Stimulated activated naive CD8-positive, alpha-beta T cell treated with anti-CD3 and anti-CD28 coated beads, Interleukin-15, amount 100 ng/mL, for 72 hours (primary cell): ENCODE measurements around the gene APOL6.

ENCODE experiments used
- ATAC-seq: fragments of 150-1000 bp; cut with Tn5 transposase; 2 replicates; pipeline ENCODE4 v1.10.0; 2021; ENCODE audit warnings: mild to moderate bottlenecking, moderate library complexity
- DNase-seq, 2 donors: peaks; one replicate each; pipeline ENCODE4 v3.0.0; 2021 to 2022
- H3K27ac Mint-ChIP-seq, 2 donors: one replicate each; pipeline ENCODE4 v1.8.0; 2022; ENCODE audit warnings: mild to moderate bottlenecking in 2 of 2, mixed read lengths in 2 of 2, moderate library complexity in 2 of 2
- H3K27me3 Mint-ChIP-seq: one replicate; pipeline ENCODE4 v1.8.0; 2022; ENCODE audit warnings: mixed read lengths
- H3K4me1 Mint-ChIP-seq: one replicate; pipeline ENCODE4 v1.8.0; 2022; ENCODE audit warnings: mild to moderate bottlenecking, mixed read lengths
- H3K4me3 Mint-ChIP-seq, 2 donors: one replicate each; pipeline ENCODE4 v1.8.0; 2022; ENCODE audit warnings: mild to moderate bottlenecking in 2 of 2, mixed read lengths in 2 of 2, moderate library complexity in 1 of 2
- H3K9me3 Mint-ChIP-seq, 2 donors: one replicate each; pipeline ENCODE4 v1.8.0; 2022; ENCODE audit warnings: mixed read lengths in 2 of 2

Gene APOL6

GRCh38 chr22:35703861-35704584 lies 55.8 kb downstream of the APOL6 start:
- DNase-seq (no peak), ATAC-seq (no peak)
- H3K27ac Mint-ChIP-seq: peak overlapping the region in 1 of 2 donors; percentile 13
- H3K4me3 Mint-ChIP-seq: no peak overlapping the region
- no peaks in the 10 kb centered on the region for H3K27me3 Mint-ChIP-seq
- H3K9me3 Mint-ChIP-seq: no peaks in the 10 kb centered on the region
- no peaks in the 10 kb centered on the region for H3K4me1 Mint-ChIP-seq

DNA sequence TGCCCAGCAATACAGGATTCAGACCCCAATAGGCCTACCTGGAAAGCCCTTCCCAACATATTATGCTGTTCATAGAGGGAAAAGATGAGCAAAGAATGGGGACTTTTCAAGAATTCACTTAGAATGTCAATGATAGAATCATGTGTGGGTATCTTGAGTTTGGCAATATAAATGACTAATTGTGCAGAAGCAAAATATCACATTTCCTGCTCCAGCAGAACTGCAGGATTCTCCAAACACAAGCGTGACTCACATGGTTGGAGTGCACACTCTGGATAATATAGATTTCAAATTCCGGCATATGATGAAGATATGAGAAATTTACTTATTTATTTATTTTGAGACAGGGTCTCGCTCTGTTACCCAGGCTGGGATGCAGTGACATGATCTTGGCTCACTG lies 56.9 kb downstream of the APOL6 start:
- no peak overlapping the region for H3K27ac Mint-ChIP-seq
- no peak for ATAC-seq
- no peaks in the 10 kb centered on the region for H3K4me1 Mint-ChIP-seq
- H3K9me3 Mint-ChIP-seq: no peaks in the 10 kb centered on the region
- DNase-seq: no peak
- H3K27me3 Mint-ChIP-seq: no peaks in the 10 kb centered on the region
- H3K4me3 Mint-ChIP-seq: no peak overlapping the region

- ATAC-seq (no peak), DNase-seq (no peak)
- Mint-ChIP-seq H3K4me3 (no peak overlapping the region), H3K9me3 (peaks cover 9% of the 10 kb centered on the region in 2 donors), H3K4me1 (no peaks in the 10 kb centered on the region), H3K27ac (no peak overlapping the region), H3K27me3 (no peaks in the 10 kb centered on the region)
Measured at GRCh38 chr22:35708453-35708852, 60.2 kb downstream of the APOL6 start.

DNA sequence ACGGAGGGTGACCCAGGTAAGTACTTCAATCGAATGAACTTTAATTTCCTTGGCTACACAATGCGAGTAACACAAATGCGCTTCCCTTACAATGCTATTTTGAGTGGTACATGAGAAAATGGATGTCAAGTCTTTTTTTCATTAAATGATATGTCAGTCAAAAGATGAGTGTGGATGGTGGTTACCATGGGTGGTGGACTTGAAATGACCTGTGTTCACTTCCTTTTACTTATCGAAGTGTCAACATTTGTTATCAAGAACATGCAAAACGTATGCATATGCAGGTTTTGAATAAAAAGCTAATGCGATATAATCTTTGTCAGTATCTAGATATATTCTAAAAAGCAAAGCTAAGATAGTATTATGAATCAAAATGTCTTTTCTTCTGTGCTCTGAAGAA lies 60.7 kb downstream of the APOL6 start:
- H3K27ac Mint-ChIP-seq: no peak overlapping the region
- no peak for DNase-seq
- no peak for ATAC-seq
- peaks cover 10 to 14% of the 10 kb centered on the region in 2 donors for H3K9me3 Mint-ChIP-seq
- no peaks in the 10 kb centered on the region for H3K4me1 Mint-ChIP-seq
- H3K27me3 Mint-ChIP-seq: no peaks in the 10 kb centered on the region
- H3K4me3 Mint-ChIP-seq: no peak overlapping the region

- ATAC-seq: no peak
- no peak for DNase-seq
- no peaks in the 10 kb centered on the region for H3K4me1 Mint-ChIP-seq
- no peak overlapping the region for H3K27ac Mint-ChIP-seq
- H3K9me3 Mint-ChIP-seq: peaks cover 10 to 14% of the 10 kb centered on the region in 2 donors
- no peaks in the 10 kb centered on the region for H3K27me3 Mint-ChIP-seq
- H3K4me3 Mint-ChIP-seq: no peak overlapping the region
Measured at GRCh38 chr22:35711336-35711735, 63.1 kb downstream of the APOL6 start.

DNA sequence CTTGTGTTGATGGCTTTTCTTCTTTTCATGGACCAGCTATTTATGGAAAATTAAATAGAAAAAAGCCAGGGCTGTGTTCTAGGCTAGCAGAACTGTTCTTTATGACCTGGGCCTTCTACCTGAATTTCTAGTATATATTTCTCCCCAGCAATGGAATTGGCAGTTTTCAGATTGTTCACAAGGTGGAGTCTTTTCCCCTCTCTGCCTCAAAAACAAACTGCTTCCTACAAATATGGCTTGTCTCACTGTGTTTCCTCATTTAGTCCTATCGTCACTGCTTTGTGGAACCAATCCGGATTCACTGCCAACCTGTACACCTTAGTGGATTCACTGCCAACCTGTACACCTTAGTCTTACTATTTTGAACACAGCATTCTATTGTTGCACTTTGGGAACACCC lies 64.4 kb downstream of the APOL6 start:
- peaks cover 10 to 14% of the 10 kb centered on the region in 2 donors for H3K9me3 Mint-ChIP-seq
- no peaks in the 10 kb centered on the region for H3K27me3 Mint-ChIP-seq
- ATAC-seq (no peak), DNase-seq (no peak)
- no peak overlapping the region for H3K27ac Mint-ChIP-seq
- no peaks in the 10 kb centered on the region for H3K4me1 Mint-ChIP-seq
- H3K4me3 Mint-ChIP-seq: no peak overlapping the region

- Mint-ChIP-seq H3K27ac (no peak within 1 kb of the TSS), H3K27me3 (no peaks in the 10 kb centered on the region), H3K4me3 (no peak within 1 kb of the TSS), H3K9me3 (peaks cover 10 to 13% of the 10 kb centered on the region in 2 donors), H3K4me1 (no peaks in the 10 kb centered on the region)
- ATAC-seq: no peak
- DNase-seq: no peak
Measured at GRCh38 chr22:35717572-35717971, 69.3 kb downstream of the APOL6 start, which contains the start of gene APOL5. Gene APOL5 (plus strand): TSS chr22:35717872. CDS start chr22:35717872, 0 bp downstream.
